Neural cell (in vitro differentiated cells): Measurements from ENCODE around the gene ASIC3. TPM values are rescaled to one million over a fixed set of nuclear protein-coding genes. Genes with fewer than 3 reads are reported as not detected.

Source experiments
- H2AFZ ChIP-seq: fragments of 200-600, 300-800 bp; sonication (generic), shearing (Covaris generic); 2 replicates; pipeline ENCODE4 v1.6.0; 2014; ENCODE audit warnings: low read depth, mild to moderate bottlenecking, antibody characterized with exemption, low read length, moderate library complexity
- H3F3A ChIP-seq: fragments of 200-600 bp; shearing (Covaris generic); 2 replicates; pipeline ENCODE4 v1.6.1; 2016; ENCODE audit warnings: mild to moderate bottlenecking, moderate library complexity, mixed read lengths, antibody characterized with exemption, low read length; ENCODE audit not compliant: insufficient read depth, poor library complexity, severe bottlenecking
- H3K27ac ChIP-seq: fragments of 200-600, 300-800 bp; sonication (generic), shearing (Covaris generic); 2 replicates; pipeline ENCODE4 v1.5.1; 2014; ENCODE audit warnings: mild to moderate bottlenecking, low read length, moderate library complexity
- H3K27me3 ChIP-seq: fragments of 300-800, 200-600 bp; sonication (generic), shearing (Covaris generic); 2 replicates; pipeline ENCODE4 v1.6.0; 2014; ENCODE audit warnings: mild to moderate bottlenecking, low read depth, low read length, moderate library complexity; ENCODE audit not compliant: insufficient read depth
- H3K36me3 ChIP-seq: fragments of 300-800, 200-600 bp; sonication (generic), shearing (Covaris generic); 2 replicates; pipeline ENCODE4 v1.5.1; 2014; ENCODE audit warnings: mild to moderate bottlenecking, antibody characterized with exemption, low read length, moderate library complexity; ENCODE audit not compliant: insufficient read depth
- H3K4me2 ChIP-seq: fragments of 300-800, 200-600 bp; sonication (generic), shearing (Covaris generic); 2 replicates; pipeline ENCODE4 v1.6.0; 2014; ENCODE audit warnings: mild to moderate bottlenecking, low read length
- H3K4me3 ChIP-seq: fragments of 300-800, 200-600 bp; sonication (generic), shearing (Covaris generic); 2 replicates; pipeline ENCODE4 v1.5.1; 2014; ENCODE audit warnings: mild to moderate bottlenecking, low read length, moderate library complexity
- H3K79me2 ChIP-seq: fragments of 200-600 bp; shearing (Covaris generic); replicated peaks from 2 replicates; pipeline ENCODE4 v1.6.0; 2014; ENCODE audit warnings: mild to moderate bottlenecking, low read length, moderate library complexity; ENCODE audit not compliant: insufficient read depth
- H3K9ac ChIP-seq: fragments of 300-800, 200-600 bp; sonication (generic), shearing (Covaris generic); 2 replicates; pipeline ENCODE4 v1.6.1; 2016; ENCODE audit warnings: mild to moderate bottlenecking, low read length, mixed read lengths
- H3K9me2 ChIP-seq: fragments of 200-600 bp; shearing (Covaris generic); 2 replicates; pipeline ENCODE4 v1.6.1; 2016; ENCODE audit warnings: mild to moderate bottlenecking, low read length, mixed read lengths; ENCODE audit not compliant: insufficient read depth
- H3K9me3 ChIP-seq: fragments of 200-600, 300-800 bp; sonication (generic), shearing (Covaris generic); 2 replicates; pipeline ENCODE4 v1.6.1; 2016; ENCODE audit warnings: mild to moderate bottlenecking, mixed run types, low read length, moderate library complexity, mixed read lengths
- H4K20me1 ChIP-seq: fragments of 200-600 bp; shearing (Covaris generic); 2 replicates; pipeline ENCODE4 v1.6.1; 2016; ENCODE audit warnings: mild to moderate bottlenecking, mixed run types; ENCODE audit not compliant: insufficient read depth
- CTCF ChIP-seq: fragments of 450-650 bp; IDR thresholded peaks from 2 replicates; pipeline ENCODE4 v1.5.1; 2014; ENCODE audit warnings: antibody characterized with exemption, mild to moderate bottlenecking, moderate library complexity; ENCODE audit not compliant: poor library complexity, severe bottlenecking
- EP300 ChIP-seq: fragments of 450-650 bp; conservative IDR thresholded peaks from 2 replicates; pipeline ENCODE4 v1.6.1; 2014; ENCODE audit warnings: antibody characterized with exemption, mild to moderate bottlenecking, moderate library complexity; ENCODE audit not compliant: poor library complexity, severe bottlenecking
- EZH2 ChIP-seq: fragments of 200-600, 300-800 bp; shearing (Covaris generic), sonication (generic); IDR thresholded peaks from 2 replicates; pipeline ENCODE4 v1.6.1; 2014; ENCODE audit warnings: antibody characterized with exemption, low read length, borderline replicate concordance, mild to moderate bottlenecking; ENCODE audit not compliant: insufficient read depth, poor library complexity, severe bottlenecking
- MXI1 ChIP-seq: fragments of 450-650 bp; conservative IDR thresholded peaks from 2 replicates; pipeline ENCODE4 v1.6.1; 2014; ENCODE audit warnings: antibody characterized with exemption, mild to moderate bottlenecking; ENCODE audit not compliant: poor library complexity, severe bottlenecking
- POLR2AphosphoS5 ChIP-seq: IDR thresholded peaks from 2 replicates; pipeline ENCODE4 v1.6.1; 2012
- RAD21 ChIP-seq: fragments of 450-650 bp; conservative IDR thresholded peaks from 2 replicates; pipeline ENCODE4 v1.6.1; 2014; ENCODE audit warnings: antibody characterized with exemption, mild to moderate bottlenecking, moderate library complexity
- REST ChIP-seq: IDR thresholded peaks from 2 replicates; pipeline ENCODE4 v1.6.1; 2012; ENCODE audit warnings: borderline replicate concordance
- SMC3 ChIP-seq: fragments of 450-650 bp; conservative IDR thresholded peaks from 2 replicates; pipeline ENCODE4 v1.6.1; 2014; ENCODE audit warnings: antibody characterized with exemption, mild to moderate bottlenecking, moderate library complexity; ENCODE audit not compliant: poor library complexity
- TAF1 ChIP-seq: IDR thresholded peaks from 2 replicates; pipeline ENCODE4 v1.6.1; 2012; ENCODE audit warnings: low read depth
- polyA plus RNA-seq: library from polyadenylated mRNA; depleted of rRNA; stranded (reverse); fragments of >200 nt; gene quantifications from 2 replicates; pipeline ENCODE4 v1.2.3, GENCODE V29; 2014

The ASIC3 gene
- polyA plus RNA-seq, 1 donor from 2014 or later, result 3.3 TPM

- no peak overlapping the region for H2AFZ ChIP-seq
- H3F3A ChIP-seq, result no peaks in the 10 kb centered on the region
- no peak overlapping the region for H3K4me3 ChIP-seq
- no peaks in the 10 kb centered on the region for H4K20me1 ChIP-seq
- no peaks in the 10 kb centered on the region for H3K27me3 ChIP-seq
- H3K79me2 ChIP-seq, result no peaks in the 10 kb centered on the region
- no peak for TF ChIP-seq SMC3
- no peak for TF ChIP-seq MXI1
- no peak for TF ChIP-seq TAF1
- TF ChIP-seq POLR2AphosphoS5, result no peak
- TF ChIP-seq EZH2, result no peak
- no peak for TF ChIP-seq EP300
- TF ChIP-seq REST, result no peak
- TF ChIP-seq CTCF, result no peak
- no peak for TF ChIP-seq RAD21
- H3K9ac ChIP-seq, result no peak overlapping the region
- no peaks in the 10 kb centered on the region for H3K9me2 ChIP-seq
- no peaks in the 10 kb centered on the region for H3K36me3 ChIP-seq
- H3K9me3 ChIP-seq, result no peaks in the 10 kb centered on the region
- no peak overlapping the region for H3K27ac ChIP-seq
- no peak overlapping the region for H3K4me2 ChIP-seq
These were observed 4.4 kb upstream of the ASIC3 start for GRCh38 chr7:151043959-151044358.

- Histone ChIP-seq H3K4me2 (no peak overlapping the region), H3K27me3 (peaks cover 5% of the 10 kb centered on the region), H3K9me2 (no peaks in the 10 kb centered on the region), H4K20me1 (no peaks in the 10 kb centered on the region), H3K79me2 (no peaks in the 10 kb centered on the region), H3K9ac (no peak overlapping the region), H3K9me3 (no peaks in the 10 kb centered on the region), H3F3A (no peaks in the 10 kb centered on the region), H3K27ac (no peak overlapping the region), H2AFZ (no peak overlapping the region), H3K36me3 (no peaks in the 10 kb centered on the region), H3K4me3 (no peak overlapping the region)
- TF ChIP-seq REST (no peak), CTCF (no peak), MXI1 (no peak), RAD21 (no peak), EP300 (no peak), TAF1 (no peak), EZH2 (no peak), POLR2AphosphoS5 (no peak), SMC3 (no peak)
These were observed 3.1 kb upstream of the ASIC3 start for GRCh38 chr7:151045262-151045661.
